DMS79 treated with DMSO at 0.1 percent for 48 hours (cell line): Measurements from ENCODE around the gene KRT32.
A peak's percentile ranks its signal among the peaks of the same experiment; 100 is the strongest.

Source experiments
- DNase-seq: peaks from one replicate; lab custom pipeline; 2025; lab: John Stamatoyannopoulos, UW

KRT32 gene

GRCh38 chr17:41466988-41467387 is at the start of gene KRT32:
KRT32 (minus strand) TSS chr17:41467386; CDS start chr17:41467325, 61 bp downstream.
- DNase-seq: no peak

DNA sequence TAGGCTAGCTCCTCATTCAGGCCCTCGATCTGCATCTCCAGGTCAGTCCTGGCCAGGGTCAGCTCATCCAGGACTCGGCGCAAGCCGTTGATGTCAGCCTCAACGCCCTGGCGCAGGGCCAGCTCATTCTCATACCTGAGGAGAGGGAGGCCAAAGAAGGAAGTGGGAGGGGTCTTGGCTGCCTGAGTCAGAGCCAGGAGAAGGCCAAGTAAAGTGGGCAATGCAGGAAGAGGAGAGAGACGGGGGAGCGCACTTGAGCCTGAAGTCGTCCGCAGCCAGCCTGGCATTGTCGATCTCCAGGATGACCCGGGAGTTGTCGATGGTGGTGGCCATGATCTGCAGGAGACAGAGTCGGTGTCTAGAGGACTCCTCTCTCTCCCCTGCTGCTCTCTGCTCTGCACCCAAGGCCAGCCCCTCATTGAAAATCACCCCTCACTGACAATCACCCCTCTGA is 49.7 kb upstream of the KRT32 start:
- peak; percentile 30 for DNase-seq

DNA sequence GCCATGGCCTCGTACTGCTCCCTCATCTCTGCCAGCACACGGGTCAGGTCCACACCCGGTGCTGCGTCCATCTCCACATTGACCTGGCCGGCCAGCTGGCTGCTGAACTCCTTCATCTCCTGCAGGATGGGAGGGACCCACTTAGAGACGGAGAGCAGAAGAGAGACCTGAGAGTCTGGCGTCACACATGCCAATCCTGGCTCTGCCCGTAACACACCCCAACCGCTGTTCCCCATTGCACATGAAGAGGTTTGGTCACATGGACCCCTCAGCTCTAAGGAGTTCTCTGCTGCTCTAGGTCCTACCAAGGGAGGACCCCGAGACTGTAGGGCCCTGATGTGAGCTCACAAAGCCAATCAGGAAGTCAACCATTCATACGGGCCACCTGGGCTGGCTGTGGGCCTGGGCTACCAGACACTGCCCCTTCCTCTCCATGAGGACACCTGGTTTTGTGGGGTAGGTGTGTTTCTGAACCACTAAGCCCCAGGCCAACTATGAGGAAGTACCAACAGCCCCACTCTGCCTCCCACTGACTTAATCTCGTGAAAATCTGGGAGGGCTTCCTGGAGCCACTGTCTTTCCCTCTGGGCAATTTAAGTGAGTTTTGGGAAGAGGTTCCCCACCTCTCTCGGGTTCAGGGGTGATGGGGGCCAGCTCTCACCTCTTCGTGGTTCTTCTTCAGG is 49.1 kb upstream of the KRT32 start:
- no peak for DNase-seq

GRCh38 chr17:41513168-41513547 is 46.0 kb upstream of the KRT32 start:
- no peak for DNase-seq

DNA sequence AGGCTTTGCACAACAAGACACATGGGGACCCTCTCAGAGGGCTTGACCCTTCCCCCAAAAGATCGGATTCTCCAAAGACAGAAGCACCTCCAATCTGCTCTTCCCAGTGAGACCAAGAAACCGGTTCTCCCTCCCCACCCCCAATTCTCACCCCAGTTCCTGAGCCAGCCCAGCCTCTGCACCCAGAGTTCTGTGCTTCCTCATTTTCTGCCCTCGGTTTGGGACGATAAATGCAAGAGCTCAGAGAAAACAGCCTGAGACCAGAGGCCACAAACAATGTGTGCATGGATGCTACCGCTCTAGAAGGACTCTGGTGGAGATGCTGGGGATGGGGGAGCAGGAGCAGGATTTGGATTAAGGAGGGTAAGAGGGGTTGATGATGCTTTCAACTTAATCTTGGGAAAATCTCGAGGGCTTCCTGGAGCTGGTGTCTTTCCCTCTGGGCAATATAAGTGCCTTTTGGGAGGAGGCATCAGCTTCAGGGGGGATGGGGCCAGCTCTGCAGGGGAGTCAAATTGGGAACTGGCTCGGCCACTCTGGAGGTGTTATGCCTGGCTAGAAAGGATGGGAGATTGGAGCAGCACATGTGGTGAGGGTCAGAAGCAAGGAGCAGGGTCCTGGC is 45.5 kb upstream of the KRT32 start:
- no peak for DNase-seq

DNA sequence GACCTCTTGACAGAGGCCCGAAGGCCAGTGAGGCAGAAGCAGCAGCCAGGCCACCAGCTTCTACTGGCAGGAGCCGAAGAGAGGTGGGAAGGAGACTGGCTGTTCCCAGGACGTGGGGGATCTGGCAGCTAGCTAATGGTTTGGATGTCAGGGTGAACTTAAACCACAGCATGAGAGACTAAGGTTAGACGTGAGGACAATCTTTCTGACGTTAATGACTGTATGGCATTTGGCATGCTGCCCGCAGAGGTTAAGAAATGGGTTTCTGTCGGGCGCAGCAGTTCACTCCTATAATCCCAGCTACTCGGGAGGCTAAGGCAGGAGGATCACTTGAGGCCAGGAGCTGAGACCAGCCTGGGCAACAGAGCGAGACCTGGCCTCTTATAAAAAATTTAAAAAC is 44.5 kb upstream of the KRT32 start:
- DNase-seq: no peak

DNA sequence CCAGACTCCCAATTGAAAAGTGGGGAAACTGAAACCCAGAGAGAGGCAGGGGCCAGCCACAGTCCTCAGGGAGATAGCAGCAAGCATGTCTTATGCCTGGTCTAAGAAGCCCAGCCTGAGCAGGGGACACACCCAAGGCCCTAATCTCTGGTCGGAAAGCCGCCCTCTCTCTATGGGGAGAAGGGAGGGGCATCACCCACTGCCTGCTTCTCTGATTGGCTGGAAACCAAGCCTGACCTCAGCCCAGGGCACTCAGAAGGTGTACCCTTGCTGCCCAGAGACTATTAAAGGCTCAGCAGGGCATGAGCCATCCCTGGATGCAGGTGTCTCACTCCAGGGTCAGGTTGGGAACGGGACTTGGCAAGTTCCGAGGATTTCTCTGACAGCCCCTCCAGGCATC is 43.9 kb upstream of the KRT32 start:
- DNase-seq: no peak

DNA sequence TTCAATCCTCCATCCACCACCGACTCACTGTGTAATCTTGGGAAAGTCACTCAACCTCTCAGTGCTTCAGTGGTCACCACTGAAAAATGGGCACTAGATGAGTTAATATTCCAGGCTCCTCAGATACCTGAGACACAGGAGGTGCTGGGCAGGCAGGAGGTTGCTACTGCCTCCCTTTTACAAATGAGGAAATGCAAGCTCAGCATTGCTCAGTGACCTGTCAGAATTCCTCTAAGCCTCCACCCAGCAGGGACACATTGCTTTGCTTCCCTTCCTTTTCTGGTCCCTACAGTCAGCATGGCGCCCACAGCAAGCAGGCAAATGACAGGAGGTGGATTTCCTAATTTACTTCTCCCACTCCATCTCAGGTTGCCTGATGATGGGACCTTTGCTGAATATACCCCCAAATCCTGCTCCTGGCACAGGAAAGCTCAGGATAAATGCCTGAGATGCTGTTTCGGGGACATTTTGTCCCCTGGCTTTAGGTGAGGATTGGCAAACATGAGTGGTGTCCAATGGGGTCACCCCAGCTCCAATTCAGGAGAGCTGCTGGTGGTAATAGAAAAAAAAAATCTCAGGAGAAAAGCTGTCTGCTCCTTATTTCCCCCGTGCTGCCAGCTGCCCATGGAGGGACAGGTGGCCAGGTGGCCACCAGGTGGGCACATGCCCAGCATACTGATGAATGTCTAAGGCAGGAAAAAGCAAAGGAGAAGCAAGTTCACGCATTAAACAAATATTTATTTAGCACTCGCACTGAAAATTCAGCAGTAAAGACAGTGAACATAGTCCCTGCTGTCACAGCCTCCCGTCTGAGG is 43.3 kb upstream of the KRT32 start:
- no peak for DNase-seq

DNA sequence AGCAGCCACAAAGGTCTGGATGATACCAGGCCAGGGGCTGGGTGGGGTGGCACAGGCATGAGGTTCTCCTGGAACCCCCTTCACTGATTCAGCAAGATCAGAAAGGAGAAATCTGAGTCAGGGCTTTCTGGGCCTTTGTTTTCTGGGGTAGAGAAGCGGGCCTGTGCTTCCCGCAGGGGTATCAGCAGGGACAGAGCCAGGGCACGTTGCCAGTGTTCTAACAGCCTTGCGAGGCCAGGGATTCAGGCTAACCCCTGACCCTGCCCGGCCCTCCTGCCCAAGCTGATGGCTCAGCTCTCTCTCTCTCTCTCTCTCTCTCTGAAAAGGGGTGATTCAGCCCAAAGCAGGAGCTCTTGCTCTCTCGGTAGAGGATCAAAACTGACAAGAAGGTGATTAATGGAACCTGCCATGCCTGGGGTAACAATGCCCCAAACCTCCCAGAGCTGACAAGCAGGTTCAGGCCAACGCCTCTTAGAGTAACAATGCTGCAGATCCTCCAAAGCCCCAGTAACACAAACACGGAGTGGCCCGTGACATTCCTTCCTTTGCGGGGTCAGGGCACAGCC is 40.2 kb upstream of the KRT32 start:
- DNase-seq: no peak

DNA sequence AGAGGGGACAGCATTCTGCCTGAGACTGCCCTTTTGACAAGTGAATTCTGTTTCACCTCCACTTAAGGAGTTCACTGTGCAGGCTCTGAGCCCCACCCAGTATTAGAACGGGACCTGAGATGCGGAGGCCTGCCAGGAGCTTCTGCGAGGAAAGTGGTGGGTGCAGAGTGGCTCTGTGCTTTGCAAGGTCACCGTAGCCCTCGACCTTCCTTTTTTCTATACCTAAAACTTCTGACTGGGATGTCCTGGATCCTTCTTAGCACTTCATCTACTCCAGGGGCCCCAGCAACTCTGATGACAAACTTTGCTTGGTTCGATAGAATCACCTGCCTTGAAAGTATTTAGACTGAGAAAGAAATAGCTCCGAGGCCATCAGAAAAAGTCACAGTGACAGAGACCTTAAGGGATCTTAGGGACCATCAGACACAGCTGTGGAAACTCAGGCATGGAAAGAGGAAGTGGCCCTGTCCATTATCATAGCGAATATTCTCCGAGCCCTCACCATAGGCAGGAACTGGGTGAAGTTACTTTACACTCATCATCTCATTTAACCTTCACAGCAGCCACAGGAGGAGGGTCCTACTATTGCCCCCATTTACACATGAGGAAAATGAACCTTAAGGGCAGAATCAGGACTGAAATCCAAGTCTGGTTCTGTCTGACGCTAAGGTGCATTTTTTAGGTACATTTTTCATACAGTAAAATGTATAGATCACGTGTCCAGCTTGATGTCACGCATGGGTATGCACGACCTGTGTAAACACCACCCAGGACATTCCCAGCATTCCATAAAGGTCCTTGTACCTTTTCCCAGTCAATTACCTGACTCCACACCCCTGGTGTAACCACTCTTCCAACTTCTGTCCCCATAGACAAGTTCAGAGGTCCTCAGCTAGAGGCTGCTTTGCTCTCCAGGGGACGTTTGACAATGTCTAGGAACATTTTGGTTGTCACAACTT is 38.9 kb upstream of the KRT32 start:
- DNase-seq: no peak

GRCh38 chr17:41505007-41505808 is 38.0 kb upstream of the KRT32 start, which contains the start of gene KRT13:
KRT13 (minus strand) TSS chr17:41505612; CDS start chr17:41505550, 62 bp downstream.
- no peak for DNase-seq

- no peak for DNase-seq
These were observed 37.2 kb upstream of the KRT32 start for GRCh38 chr17:41504246-41504977.

DNA sequence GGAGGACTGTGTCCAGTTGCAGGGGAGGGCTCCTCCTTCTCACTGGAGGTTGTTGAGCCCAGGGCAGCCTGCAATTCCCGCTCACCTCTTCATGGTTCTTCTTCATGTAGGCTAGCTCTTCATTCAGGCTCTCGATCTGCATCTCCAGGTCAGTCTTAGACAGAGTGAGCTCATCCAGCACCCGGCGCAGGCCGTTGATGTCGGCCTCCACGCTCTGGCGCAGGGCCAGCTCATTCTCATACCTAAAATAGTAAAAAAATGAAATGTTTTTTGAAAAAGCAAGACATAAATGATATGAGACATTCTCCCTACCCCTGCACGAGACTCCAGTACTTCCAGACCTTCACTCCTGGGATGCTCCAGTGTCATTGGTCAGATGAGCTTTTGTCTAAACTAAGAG is 36.0 kb upstream of the KRT32 start:
- no peak for DNase-seq

DNA sequence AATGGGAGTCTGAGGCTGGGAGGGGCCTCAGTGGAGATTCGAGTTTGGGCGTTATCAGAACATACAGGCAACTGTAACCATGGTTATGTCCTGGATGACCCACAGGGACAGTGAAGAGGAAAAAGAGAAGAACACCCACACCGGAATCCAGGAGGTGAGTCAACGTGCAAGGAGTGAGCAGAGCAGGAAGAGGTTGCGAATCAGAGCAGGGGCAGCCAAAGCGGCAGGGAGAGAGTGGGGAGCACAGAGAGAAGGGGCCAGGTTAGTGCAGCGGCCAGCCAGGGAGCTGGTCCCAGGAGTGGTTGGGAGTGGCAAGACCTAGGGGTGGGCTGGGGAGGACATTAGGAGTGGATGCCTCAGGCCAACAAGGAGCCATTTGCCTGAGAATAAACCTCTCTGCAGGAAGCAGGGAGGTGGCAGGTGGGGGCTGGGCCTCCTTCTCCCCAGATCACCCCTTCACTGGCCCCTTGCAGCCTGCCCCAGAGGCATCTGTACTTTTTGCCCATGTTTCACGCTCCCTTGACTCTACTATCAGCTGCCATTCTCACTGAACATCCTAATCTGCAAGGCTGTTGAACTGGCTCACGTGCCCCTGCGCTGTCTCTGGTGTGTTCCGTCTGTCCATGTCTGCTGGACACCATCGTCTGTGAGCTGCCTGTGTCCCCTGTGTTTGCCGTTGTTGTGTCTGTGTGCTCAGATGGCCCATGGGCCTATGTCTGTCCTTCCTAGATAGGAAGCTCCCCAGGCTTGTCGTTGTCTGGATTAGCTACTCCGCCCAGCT is 33.1 kb upstream of the KRT32 start:
- no peak for DNase-seq

- DNase-seq: no peak
These were observed 32.5 kb upstream of the KRT32 start for GRCh38 chr17:41499714-41500113.

- DNase-seq: no peak
These were observed 31.1 kb upstream of the KRT32 start for GRCh38 chr17:41498276-41498675.

DNA sequence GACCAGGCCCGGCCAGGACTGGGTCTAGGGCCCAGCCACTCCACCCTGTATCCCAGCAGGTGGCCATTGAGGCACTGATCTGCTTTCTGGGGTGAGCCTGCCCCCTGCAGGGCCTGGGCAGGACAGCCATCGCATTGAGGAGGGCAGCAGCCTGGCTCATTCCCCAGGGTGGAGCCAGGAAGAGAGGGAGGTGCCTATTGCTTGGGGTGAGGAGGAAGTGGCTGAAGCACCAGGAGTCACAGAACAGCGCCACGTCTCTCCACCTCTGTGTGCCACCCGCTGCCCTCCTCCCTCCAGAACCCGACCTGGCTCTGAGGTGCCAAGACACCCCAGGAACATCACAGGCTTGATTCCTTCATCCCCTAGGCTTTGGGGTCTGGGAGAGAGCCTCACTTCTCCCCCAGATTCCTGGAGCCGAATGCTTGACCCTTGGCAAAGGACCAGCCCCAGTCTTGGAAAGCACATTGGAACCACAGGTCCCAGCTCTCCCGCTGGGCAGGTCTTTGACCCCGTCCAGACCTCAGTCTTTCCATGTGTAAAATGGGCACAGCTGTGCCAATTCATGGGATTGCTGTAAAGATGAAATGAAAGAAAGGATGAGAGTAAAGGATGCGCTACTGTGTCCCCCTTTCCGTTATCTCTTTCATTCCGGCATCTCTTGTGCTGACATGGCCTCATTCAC is 29.8 kb upstream of the KRT32 start:
- DNase-seq: peak; percentile 13

- DNase-seq: no peak
These were observed 27.3 kb upstream of the KRT32 start for GRCh38 chr17:41494524-41494923.
